ENCODE results near the gene MORN5. TPM values are rescaled to one million over a fixed set of nuclear protein-coding genes. Genes with fewer than 3 reads are reported as not detected.

The MORN5 gene
- total and polyA plus RNA-seq, 4 donors, result 17.9 to 22.9 (median 18.6) TPM

DNA sequence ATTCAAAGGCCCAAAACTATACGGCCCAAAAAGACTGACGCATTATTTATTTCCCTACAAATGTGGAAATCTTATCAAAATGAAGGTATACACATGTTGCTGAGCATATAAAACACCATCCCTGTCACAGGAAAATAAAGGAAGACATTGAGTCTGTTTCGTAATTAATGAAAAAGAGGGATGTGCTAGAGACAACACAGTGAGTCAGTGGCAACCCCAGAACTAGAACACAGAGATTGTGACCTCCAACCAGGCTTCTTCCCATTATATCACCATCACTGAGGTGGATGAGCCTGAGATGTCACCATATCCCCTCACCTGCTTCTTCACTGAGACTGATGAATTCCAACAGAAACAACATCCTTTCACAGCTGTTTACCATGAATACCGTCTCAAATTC, 3.9 kb upstream of the MORN5 start:
- Histone ChIP-seq H3K4me1 (ENCODE audit: control insufficient read depth in 5 of 5, insufficient read depth in 5 of 5, low read length in 5 of 5) (peaks cover 0 to 19% (median 7%) of the 10 kb centered on the region in 5 donors), H3K36me3 (ENCODE audit: control insufficient read depth in 4 of 4, insufficient read depth in 4 of 4, low read length in 4 of 4) (peaks cover 0 to 12% (median 7%) of the 10 kb centered on the region in 4 donors), H3K4me3 (no peak overlapping the region), H3K9ac (ENCODE audit: insufficient read depth in 1 of 2, low read length in 2 of 2) (no peak overlapping the region), H3K27me3 (ENCODE audit: control insufficient read depth in 3 of 3, insufficient read depth in 3 of 3, low read length in 2 of 3) (no peaks in the 10 kb centered on the region), H3K27ac (ENCODE audit: low read depth in 1 of 2, low read length in 1 of 2) (no peak overlapping the region), H3K9me3 (ENCODE audit: control insufficient read depth in 4 of 4, insufficient read depth in 3 of 4, low read length in 3 of 4) (no peaks in the 10 kb centered on the region)
- ATAC-seq (ENCODE audit: insufficient read depth, low FRiP score) (no peak), DNase-seq (no peak)
- no peak for TF ChIP-seq CTCF (IDR thresholded peaks at IDR 0.05; ENCODE audit: control extremely low read depth, extremely low read depth)
- WGBS, 2 donors, result 86 to 88% methylated on average over 4 of the region's 4 CpGs

DNA sequence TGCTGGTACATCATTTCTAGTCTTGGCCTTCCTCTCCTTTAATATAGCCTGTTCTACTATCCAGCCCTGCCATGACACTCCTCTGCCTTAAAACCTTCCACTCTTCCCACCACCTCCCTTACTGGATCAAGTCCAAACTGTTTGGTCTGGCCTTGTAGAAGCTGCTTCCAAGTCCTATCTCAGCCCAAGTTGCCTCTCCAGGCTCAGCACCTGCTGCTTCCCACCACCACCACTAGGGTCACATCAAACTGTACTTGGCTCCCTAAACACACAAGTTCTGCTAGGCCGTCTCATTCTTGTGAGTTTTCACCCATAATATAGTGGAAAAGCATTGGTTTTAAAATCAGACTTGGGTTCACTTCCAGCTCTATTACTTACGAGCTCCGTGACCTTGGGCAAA, 1.5 kb upstream of the MORN5 start:
- Histone ChIP-seq H3K9me3 (ENCODE audit: control insufficient read depth in 4 of 4, insufficient read depth in 3 of 4, low read length in 3 of 4) (peaks cover 0 to 6% (median 0%) of the 10 kb centered on the region in 4 donors), H3K27me3 (ENCODE audit: control insufficient read depth in 3 of 3, insufficient read depth in 3 of 3, low read length in 2 of 3) (no peaks in the 10 kb centered on the region), H3K27ac (ENCODE audit: low read depth in 1 of 2, low read length in 1 of 2) (no peak overlapping the region), H3K4me1 (ENCODE audit: control insufficient read depth in 5 of 5, insufficient read depth in 5 of 5, low read length in 5 of 5) (peaks cover 0 to 19% (median 7%) of the 10 kb centered on the region in 5 donors), H3K36me3 (ENCODE audit: control insufficient read depth in 4 of 4, insufficient read depth in 4 of 4, low read length in 4 of 4) (peaks cover 0 to 4% (median 0%) of the 10 kb centered on the region in 4 donors), H3K9ac (ENCODE audit: insufficient read depth in 1 of 2, low read length in 2 of 2) (no peak overlapping the region), H3K4me3 (no peak overlapping the region)
- TF ChIP-seq CTCF (IDR thresholded peaks at IDR 0.05; ENCODE audit: control extremely low read depth, extremely low read depth), result no peak
- 85 to 88% methylated on average over 3 of the region's 3 CpGs for WGBS, 2 donors
- ATAC-seq (ENCODE audit: insufficient read depth, low FRiP score), result no peak
- peak in 2 of 3 donors; percentile 23 to 25 for DNase-seq

DNA sequence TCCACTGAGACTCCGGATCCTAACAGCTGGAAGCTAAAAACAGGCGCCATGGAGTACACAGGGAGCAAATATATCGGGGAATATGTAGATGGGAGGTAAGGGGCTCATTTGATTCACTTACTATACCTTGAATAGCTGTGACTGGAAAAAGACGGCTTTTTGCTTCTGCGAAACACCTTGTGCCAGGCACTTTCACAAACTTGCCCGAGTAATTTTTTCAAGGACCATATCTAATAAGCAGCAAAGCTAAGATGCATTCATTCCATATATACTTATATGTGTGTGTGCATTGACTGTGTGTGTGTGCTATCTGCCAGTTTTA, 178 bp downstream of the MORN5 start:
- Histone ChIP-seq H3K27me3 (ENCODE audit: control insufficient read depth in 3 of 3, insufficient read depth in 3 of 3, low read length in 2 of 3) (no peaks in the 10 kb centered on the region), H3K4me1 (ENCODE audit: control insufficient read depth in 5 of 5, insufficient read depth in 5 of 5, low read length in 5 of 5) (peaks cover 0 to 16% (median 7%) of the 10 kb centered on the region in 5 donors), H3K9me3 (ENCODE audit: control insufficient read depth in 4 of 4, insufficient read depth in 3 of 4, low read length in 3 of 4) (peaks cover 0 to 6% (median 0%) of the 10 kb centered on the region in 4 donors), H3K27ac (ENCODE audit: low read depth in 1 of 2, low read length in 1 of 2) (peak overlapping the region in 1 of 2 donors; percentile 24), H3K4me3 (peak overlapping the region; percentile 79), H3K36me3 (ENCODE audit: control insufficient read depth in 4 of 4, insufficient read depth in 4 of 4, low read length in 4 of 4) (peaks cover 0 to 4% (median 0%) of the 10 kb centered on the region in 4 donors), H3K9ac (ENCODE audit: insufficient read depth in 1 of 2, low read length in 2 of 2) (no peak overlapping the region)
- no peak for ATAC-seq (ENCODE audit: insufficient read depth, low FRiP score)
- no peak for TF ChIP-seq CTCF (IDR thresholded peaks at IDR 0.05; ENCODE audit: control extremely low read depth, extremely low read depth)
- 18 to 29% methylated on average over 6 of the region's 6 CpGs for WGBS, 2 donors
- DNase-seq, result no peak

- DNase-seq, result no peak
- Histone ChIP-seq H3K27me3 (ENCODE audit: control insufficient read depth in 3 of 3, insufficient read depth in 3 of 3, low read length in 2 of 3) (no peaks in the 10 kb centered on the region), H3K9ac (ENCODE audit: insufficient read depth in 1 of 2, low read length in 2 of 2) (no peak overlapping the region), H3K27ac (ENCODE audit: low read depth in 1 of 2, low read length in 1 of 2) (no peak overlapping the region), H3K4me3 (no peak overlapping the region), H3K4me1 (ENCODE audit: control insufficient read depth in 5 of 5, insufficient read depth in 5 of 5, low read length in 5 of 5) (peaks cover 0 to 11% (median 7%) of the 10 kb centered on the region in 5 donors), H3K9me3 (ENCODE audit: control insufficient read depth in 4 of 4, insufficient read depth in 3 of 4, low read length in 3 of 4) (peaks cover 0 to 6% (median 0%) of the 10 kb centered on the region in 4 donors), H3K36me3 (ENCODE audit: control insufficient read depth in 4 of 4, insufficient read depth in 4 of 4, low read length in 4 of 4) (peaks cover 0 to 4% (median 0%) of the 10 kb centered on the region in 4 donors)
- no peak for TF ChIP-seq CTCF (IDR thresholded peaks at IDR 0.05; ENCODE audit: control extremely low read depth, extremely low read depth)
- ATAC-seq (ENCODE audit: insufficient read depth, low FRiP score), result no peak
These were observed 2.7 kb downstream of the MORN5 start for GRCh38 chr9:122162415-122162814.
